NCI-H460 (cell line): ENCODE data around the gene NOP53. TPM values are rescaled to one million over a fixed set of nuclear protein-coding genes. Genes with fewer than 3 reads are reported as not detected.
"Not testable (repeated sequence)": the region's sequence is repeated elsewhere in the genome, so short reads cannot be mapped to it uniquely, and the experiment has no call there.

Experiments
- DNase-seq: peaks from one replicate; pipeline ENCODE4 v3.0.0-alpha.2; 2016; ENCODE audit warnings: low read depth; ENCODE audit errors: extremely low read depth
- total RNA-seq: library from RNA; depleted of rRNA; stranded (reverse); fragments of >200 nt; shearing (Covaris generic); gene quantifications from 2 replicates; pipeline ENCODE4 v1.2.3, GENCODE V29; 2014

Gene NOP53
- total RNA-seq, 1 experiment from 2014 or later, result 132 TPM

DNA sequence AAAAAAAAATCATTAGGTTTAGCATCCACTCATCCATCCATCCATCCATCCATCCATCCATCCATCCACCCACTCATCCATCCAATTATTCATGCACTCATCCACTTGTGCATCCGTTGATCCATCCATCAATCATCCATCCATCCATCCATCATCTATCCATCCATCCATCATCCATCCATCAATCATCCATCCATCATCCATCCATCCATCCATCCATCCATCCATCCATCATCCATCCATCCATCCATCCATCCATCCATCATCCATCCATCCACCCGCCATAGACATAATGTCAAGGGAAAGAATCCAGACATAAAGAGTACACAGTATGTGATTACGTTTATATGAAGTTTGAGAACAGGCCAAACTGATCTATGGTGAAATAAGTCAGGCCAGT, 24.2 kb downstream of the NOP53 start:
- no peak for DNase-seq

DNA sequence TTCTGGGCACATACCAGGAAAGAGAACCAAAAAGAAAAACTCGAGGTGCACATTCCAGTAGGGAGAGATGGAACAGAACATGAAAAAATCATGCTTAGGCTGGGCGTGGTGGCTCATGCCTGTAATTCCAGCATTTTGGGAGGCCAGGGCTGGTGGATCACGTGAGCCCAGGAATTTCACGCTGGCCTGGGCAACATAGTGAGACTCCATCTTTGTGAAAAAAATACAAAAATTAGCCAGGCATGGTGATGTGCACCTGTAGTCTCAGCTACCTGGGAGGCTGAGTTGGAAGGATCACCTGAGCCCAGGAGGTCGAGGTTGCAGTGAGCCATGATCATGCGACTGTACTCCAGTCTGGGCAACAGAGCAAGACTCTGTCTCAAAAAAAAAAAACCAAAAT, 25.9 kb downstream of the NOP53 start:
- DNase-seq, result not testable (repeated sequence)

DNA sequence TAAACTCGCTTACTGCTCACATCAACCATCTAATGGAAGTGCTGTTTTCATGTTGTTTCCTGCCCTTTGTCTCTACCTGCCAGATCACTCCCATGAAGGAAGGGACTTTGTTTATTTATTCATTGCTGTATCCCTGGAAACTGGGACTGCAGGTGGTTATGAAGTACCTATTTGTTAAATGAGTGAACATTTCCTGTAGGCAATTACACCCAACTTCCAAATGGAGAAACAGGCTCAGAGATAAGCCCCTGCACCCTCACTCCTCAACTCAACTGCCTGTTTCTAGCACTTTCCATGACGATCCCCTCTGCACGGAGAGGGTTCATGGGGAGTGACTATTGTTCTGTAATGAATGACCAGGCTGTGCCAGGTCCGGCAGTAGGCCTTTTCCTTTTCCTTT, 31.2 kb downstream of the NOP53 start:
- no peak for DNase-seq

DNA sequence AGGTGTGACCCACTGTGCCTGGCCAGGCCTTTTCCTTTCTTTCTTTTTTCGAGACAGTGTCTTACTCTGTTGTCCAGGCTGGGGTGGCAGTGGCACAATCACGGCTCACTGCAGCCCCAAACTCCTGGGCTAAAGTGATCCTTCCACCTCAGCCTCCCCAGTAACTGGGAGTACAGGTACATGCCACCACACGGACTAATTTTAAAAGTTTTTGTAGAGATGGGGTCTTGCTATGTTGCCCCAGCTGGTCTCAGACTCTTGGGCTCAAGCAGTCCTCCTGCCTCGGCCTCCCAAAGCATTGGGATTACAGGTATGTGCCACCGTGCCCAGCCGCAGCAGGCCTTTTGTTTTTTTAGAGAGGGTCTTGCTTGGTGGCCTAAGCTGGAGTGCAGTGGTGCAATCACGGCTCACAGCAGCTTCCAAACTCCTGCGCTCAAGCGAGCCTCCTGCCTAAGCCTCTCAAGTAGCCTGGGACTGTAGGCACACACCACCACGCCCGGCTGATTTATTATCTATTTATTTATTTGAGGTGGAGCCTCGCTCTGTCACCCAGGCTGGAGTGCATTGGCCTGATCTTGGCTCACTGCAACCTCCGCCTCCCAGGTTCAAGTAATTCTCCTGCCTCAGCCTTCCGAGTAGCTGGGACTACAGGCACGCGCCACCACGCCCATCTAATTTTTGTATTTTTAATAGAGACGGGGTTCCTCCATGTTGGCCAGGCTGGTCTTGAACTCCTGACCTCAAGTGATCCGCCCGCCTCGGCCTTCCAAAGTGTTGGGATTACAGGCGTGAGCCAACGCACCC, 32.1 kb downstream of the NOP53 start:
- DNase-seq, result not testable (repeated sequence)

DNA sequence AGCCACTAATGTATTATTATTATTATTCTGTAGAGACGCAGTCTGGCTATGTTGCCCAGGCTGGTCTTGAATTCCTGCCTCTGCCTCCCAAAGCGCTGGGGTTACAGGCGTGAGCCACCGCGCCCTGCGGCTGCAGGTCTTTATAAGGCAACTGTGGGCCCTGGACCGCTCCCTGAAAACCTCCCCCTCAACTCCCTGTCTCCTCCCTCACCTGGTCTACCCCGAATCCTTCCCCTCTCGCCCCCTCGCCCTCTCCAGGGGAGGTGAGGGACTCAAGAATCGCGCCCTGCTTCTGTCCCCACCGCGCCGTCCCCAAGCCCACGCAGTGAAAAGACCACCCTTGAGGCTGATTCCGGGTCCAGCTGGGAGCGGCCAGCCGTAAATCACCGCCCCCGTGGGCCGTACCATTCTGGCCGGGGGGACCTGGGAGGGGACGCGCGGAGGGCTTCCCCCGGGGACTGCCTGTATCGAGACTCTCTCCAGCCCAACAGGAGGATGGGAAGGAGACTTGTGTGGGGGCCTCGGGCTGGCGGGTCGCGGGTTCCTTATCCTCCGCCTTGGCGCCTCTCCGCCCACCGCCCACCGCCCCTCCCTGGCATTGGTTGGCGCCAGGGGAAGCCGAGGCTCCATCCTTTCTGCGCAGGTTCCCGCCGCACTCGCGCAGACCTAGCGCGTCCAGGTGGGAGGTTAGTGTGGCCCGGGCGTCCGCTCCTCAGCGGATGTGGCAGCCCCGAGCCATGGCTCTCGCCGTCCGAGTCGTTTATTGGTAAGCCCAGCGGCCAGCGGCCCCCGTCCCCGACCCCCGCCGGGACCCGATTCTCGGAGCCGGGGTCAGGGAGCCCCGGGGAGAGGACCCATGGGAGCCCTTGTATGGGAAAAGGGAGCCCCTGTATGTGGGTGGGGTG, 33.0 kb downstream of the NOP53 start, which contains the start of gene SELENOW:
Gene SELENOW (plus strand): TSS at position 655 of the 905 bp plus-strand sequence. CDS start 83 bp downstream, at position 738.
- DNase-seq, result peak; percentile 36

DNA sequence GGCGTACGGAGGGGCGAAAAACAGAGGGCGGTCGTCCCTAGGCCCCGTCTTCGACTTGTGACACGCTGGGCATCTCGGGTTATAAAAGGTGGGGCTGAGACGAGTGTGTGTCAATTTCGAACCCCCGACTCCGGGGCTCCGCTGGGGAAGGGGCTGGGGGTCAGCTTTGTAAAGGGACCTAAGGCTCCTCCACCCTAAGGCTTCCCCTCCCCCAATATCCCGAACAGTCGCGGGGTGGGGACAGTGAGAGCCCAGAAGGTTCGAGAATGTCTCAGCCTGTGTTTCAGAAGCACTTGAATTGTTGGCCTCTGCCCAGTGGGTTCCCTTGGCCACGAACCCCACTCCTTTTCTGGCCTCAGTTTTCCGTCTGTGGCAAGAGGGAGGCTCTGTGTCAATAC, 33.6 kb downstream of the NOP53 start:
- DNase-seq, result no peak

DNA sequence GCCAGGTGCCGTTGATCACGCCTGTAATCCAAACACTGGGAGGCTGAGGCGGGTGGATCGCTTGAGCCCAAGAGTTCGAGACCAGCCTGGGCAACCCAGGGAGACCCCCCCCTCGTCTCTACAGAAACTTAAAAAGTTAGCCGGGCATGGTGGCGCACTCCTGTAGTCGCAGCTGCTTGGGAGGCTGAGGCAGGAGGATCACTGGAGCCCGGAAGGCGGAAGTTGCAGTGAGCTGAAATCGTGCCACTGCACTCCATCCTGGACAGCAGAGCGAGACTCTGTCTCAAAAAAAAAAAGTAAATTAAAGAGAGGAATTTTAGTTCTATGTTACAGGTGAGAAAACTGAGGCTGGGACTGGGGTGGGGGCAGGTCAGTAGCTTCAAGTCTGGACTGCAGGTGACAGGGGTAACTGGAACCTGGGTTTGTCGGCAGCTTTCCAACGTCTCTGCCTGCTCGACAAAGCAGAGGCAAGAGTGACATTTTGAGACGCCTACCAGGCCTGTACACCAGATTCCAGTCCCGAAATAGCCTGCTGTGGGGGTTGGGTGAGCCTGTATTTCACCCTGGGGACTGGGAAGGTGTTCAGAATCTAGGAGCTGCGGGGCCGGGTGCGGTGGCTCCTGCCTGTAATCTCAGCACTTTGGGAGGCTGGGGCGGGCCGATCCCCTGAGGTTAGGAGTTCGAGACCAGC, 34.3 kb downstream of the NOP53 start:
- no peak for DNase-seq

DNA sequence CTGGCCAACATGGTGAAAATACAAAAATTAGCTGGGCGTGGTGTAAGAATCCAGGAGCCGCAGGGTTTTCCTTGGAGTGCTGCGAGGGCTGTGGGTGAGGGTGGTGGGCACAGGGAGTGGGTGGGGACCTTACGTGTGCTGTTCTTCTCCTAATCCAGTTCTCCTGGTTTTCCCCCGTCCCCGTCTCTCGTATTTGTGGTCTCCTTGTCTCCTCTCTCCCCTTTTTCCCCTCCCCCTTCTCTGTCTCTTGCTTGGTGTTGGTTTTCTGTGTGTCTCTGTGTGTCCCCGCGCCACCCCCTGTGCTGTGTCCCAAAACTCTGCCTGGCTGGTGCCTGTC, 34.8 kb downstream of the NOP53 start:
- DNase-seq, result no peak

DNA sequence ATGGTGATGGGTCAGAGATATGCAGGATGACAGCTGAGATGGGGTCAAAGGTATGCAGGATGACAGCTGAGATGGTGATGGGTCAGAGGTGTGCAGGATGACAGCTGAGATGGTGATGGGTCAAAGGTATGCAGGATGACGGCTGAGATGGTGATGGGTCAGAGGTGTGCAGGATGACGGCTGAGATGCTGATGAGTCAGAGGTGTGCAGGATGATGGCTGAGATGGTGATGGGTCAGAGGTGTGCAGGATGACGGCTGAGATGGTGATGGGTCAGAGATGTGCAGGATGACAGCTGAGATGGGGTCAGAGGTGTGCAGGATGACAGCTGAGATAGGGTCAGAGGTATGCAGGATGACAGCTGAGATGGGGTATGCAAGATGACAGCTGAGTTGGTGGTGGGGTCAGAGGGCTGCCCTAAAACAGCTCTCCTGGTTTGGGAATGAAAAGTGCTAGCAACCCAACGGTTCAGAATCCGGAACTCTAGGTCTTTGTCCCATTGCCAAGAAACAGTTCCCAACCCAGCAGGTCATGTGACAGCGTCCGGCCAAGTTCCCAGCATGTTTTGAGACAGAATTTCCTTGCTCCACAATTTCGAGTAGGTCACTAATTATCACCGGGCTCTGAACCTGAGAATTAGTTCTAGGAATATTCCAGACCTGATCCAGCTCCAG, 36.4 kb downstream of the NOP53 start:
- DNase-seq, result no peak

DNA sequence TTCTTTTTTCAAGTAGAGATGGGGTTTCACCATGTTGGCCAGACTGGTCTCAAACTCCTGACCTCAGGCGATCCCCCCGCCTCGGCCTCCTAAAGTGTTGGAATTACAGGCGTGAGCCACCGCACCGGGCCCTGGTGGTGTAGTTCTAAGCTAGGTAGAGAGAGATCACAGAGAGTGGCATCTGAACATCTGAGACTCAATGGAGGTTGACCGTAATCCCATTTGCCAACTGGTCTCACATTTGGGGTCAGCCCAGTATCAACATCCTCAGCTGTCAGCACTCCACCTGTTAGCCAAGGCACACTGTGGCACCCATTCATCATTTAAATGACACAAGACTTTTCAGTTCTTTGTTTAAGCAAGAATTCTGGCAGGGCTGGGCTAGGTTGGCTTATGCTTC, 41.2 kb downstream of the NOP53 start:
- no peak for DNase-seq

DNA sequence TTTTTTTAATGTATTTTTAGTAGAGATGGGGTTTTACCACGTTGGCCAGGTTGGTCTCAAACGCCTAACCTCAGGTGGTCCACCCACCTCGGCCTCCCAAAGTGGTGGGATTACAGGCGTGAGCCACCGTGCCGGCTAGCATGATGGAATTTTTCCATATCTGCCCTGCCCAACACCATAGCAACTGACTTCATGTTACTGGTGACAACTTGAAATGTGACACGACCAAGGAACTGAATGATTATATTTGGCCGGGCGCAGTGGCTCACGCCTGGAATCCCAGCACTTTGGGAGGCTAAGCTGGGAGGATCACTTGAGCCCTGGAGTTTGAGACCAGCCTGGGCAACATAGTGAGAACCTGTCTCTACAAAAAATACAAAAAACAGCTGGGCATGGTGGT, 42.0 kb downstream of the NOP53 start:
- not testable (repeated sequence) for DNase-seq

DNA sequence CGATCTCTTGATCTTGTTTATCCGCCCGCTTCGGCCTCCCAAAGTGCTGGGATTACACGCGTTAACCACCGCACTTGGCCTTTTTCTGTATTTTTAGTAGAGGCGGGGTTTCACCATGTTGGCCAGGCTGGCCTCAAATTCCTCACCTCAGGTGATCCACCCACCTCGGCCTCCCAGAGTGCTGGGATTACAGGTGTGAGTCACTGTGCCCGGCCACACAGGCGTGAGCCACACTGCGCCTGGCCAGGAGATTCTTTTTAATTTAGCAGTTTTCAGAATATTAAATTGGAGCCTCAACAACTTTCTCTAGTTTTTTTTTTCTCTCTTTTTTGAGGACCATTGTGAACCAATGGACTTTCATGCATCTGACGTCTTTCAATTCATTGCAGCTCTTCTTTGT, 44.5 kb downstream of the NOP53 start:
- not testable (repeated sequence) for DNase-seq

DNA sequence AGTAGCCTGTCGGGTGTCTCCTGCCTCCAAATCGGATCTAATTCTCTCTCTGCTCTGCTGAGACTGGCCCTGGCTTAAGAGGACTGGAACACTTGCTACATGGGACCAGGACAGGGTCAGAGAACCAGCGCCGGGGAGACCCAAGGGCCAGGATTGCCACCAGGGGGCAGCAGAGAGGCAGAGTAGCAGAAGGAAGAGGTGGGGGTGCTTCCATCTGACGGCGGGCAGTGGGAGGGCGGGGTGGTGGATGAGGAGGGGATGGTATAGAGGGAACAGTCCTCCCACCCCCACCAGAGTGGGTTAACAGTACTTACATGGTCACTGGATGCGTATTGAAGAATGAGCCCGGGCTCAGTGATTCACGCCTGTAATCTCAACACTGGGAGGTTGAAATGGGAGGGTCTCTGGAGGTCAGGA, 45.1 kb downstream of the NOP53 start:
- peak; percentile 65 for DNase-seq

DNA sequence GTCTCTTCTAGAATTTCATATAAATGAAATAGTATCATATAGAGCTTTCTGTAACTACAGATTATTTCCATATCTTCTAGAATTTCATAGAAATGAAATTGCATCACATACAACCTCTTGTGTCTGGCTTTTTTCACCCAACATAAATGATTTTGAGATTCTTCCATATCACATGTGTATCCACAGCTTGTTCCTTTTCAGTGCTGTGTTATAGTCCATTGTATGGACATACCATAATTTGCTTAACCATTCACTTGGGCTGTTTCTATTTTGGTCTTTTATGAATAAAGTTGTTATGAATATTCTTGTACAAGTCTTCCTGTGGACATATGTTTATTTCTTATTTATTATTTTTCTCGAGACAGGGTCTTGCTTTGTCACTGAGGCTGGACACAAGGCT, 47.3 kb downstream of the NOP53 start:
- no peak for DNase-seq

DNA sequence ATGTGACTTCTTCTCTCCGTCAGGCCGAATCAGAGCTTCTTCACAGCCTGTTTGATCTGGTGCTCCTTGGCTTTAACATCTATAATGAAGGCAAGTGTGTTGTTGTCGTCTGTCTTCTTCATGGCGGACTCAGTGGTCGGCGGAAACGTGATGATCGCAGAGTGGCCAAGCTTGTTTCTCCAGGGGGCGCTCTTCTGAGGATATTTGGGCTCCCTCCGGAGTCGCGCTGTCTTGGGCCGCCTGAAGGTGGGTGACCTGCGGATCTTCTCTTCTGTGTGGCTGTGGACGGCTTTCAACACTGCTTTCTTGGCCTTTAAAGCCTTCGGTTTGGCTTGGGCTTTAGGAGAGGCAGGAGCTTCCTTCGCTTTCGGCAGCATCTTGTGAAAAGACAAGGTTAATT, 49.2 kb downstream of the NOP53 start:
- no peak for DNase-seq

DNA sequence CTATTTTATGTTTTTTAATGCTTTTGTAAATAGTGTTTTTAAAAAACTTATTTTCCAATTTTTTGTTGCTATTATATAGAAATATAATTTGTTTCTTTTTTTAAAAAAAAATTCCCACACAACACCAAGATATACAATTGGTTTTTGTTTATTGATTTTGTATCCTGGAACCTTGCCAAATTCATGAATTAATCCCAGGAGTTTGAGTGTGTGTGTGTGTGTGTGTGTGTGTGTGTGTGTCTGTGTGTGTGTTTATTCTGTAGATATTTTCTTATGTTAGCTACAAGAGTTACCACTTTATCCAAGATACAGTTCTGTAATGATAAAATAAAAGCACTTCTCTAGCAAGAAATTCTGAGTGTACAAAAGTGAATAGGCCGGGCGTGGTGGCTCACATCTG, 51.4 kb downstream of the NOP53 start:
- no peak for DNase-seq

DNA sequence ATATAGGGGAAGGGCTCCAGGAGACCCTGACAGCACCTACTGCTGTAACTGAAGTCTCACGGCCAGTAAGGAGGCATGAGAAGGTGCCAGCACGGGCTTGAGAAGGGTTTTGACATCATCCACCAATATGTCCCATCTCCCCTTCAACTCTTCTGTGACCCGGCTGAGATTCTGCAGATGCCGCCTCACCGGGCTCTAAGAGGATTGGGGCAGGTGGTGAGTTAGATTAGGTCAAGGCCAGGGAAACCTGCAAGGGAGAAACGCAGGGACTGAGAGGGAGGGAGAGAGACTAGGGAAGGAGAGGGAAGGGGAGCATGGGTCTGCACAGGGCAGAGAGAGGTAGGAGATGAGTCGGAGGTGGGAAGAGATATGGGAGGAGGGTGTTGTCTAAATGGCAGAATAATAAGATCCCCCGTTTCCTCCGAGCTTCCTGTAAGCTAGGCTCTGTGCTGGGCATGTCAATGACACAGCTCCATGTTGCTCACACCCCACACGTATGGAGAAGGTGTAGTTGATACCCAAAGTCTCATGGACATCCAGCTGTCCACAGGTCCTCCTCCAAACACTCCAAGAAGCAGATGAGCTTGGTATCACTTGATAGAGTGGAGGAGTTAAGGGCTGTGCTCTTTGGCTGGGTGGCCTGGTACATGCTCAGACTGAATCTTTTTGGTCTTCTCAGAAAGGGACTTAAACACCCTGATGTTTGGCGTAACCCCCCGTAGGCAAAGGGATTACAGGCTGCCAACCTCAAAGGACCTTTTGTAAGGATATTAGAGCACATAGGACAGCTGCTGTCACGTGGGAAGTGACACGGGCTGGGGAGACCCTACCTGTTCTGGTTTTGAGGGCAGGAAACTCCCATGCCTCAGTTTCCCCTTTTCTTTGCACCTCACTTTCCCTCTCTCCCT, 52.9 kb downstream of the NOP53 start:
- no peak for DNase-seq

DNA sequence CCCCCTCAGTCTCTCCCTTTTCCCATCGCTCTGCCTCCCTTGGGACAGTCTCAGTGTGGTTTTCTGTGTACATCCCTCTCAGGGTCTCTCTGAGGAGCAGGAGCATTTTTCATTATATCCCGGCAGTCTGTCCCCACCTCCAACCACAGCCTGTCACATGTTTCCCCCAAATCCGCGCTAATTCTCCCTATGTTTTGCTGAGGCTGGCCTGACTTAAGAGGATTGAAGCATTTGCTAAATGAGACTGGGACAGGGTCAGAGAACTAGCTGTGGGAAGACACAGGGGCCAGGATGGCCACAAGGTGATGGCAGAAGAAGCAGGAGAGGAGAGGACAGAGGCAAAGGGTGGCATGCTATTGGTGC, 53.5 kb downstream of the NOP53 start:
- DNase-seq, result no peak

DNA sequence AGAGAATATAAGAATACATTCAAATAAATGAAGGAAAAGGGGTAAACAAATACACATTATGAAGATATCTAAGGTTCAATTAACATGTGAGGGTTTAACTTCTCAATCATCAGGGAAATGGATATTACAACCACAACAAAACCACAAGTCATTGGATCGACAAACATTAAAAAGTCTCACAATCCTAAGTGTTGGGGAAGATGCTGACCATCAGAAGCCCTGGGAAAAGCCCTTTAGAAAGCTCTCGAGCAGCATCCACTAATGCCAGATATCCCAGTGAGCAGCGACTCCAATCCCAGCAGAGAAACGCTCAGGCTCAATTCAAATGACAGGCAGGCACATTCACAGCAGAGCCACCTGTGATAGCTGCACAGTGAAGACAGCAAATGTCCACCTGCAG, 55.9 kb downstream of the NOP53 start:
- DNase-seq, result no peak
